Endothelial cell of umbilical vein (primary cell): ENCODE data around the gene ZNF319.

Experiments used
- CTCF ChIP-seq, 2 donors: IDR thresholded peaks; 1 replicate in 1 of 2; 2 replicates in 1 of 2; pipeline ENCODE4 v1.5.1; 2011; ENCODE audit warnings: low read length in 2 of 2, mild to moderate bottlenecking in 2 of 2, moderate library complexity in 2 of 2, control low read depth in 1 of 2, inconsistent platforms in 1 of 2, low read depth in 1 of 2; ENCODE audit not compliant: insufficient read depth in 1 of 2; ENCODE audit errors: extremely low read depth in 1 of 2
- EZH2 ChIP-seq: IDR thresholded peaks from 2 replicates; pipeline ENCODE4 v1.6.1; 2012; ENCODE audit warnings: borderline replicate concordance, low read depth, mild to moderate bottlenecking, moderate library complexity, low read length, inconsistent platforms; ENCODE audit not compliant: severe bottlenecking
- FOS ChIP-seq: IDR thresholded peaks from 2 replicates; pipeline ENCODE4 v1.6.1; 2011; ENCODE audit warnings: mild to moderate bottlenecking, low read length, moderate library complexity, borderline replicate concordance; ENCODE audit not compliant: insufficient read depth
- JUN ChIP-seq: IDR thresholded peaks from 2 replicates; pipeline ENCODE4 v1.6.1; 2011; ENCODE audit warnings: borderline replicate concordance, low read depth; ENCODE audit not compliant: insufficient read length, insufficient read depth
- MAX ChIP-seq: IDR thresholded peaks from 2 replicates; pipeline ENCODE4 v1.6.1; 2011; ENCODE audit not compliant: insufficient read depth, insufficient read length
- MYC ChIP-seq: IDR thresholded peaks from one replicate; pipeline ENCODE4 v1.6.1; 2011; ENCODE audit warnings: mild to moderate bottlenecking, low read depth, low read length
- POLR2A ChIP-seq: IDR thresholded peaks from 2 replicates; pipeline ENCODE4 v1.6.1; 2012; ENCODE audit warnings: low read depth, mild to moderate bottlenecking, control low read depth, low read length
- POLR2AphosphoS5 ChIP-seq: IDR thresholded peaks from 2 replicates; pipeline ENCODE4 v1.6.1; 2012; ENCODE audit warnings: low read depth, mild to moderate bottlenecking, control low read depth, low read length, moderate library complexity; ENCODE audit not compliant: insufficient read depth

GRCh38 chr16:58034128-58034685, 33.7 kb upstream of the ZNF319 start:
- TF ChIP-seq POLR2AphosphoS5 (no peak), EZH2 (no peak), CTCF (IDR thresholded peaks at IDR 0.05; ENCODE audit: extremely low read depth in 1 of 2, insufficient read depth in 1 of 2, low read depth in 1 of 2, low read length in 2 of 2) (no peak), POLR2A (no peak), MYC (no peak), MAX (no peak), JUN (no peak), FOS (no peak)
